22Rv1 (cell line): ENCODE measurements around the gene FAM222A.

Experiments
- CTCF ChIP-seq: fragments of 450-650 bp; IDR thresholded peaks from 2 replicates; pipeline ENCODE4 v1.5.1; 2017; ENCODE audit warnings: mild to moderate bottlenecking
- ZFX ChIP-seq: fragments of 450-650 bp; IDR thresholded peaks from 2 replicates; pipeline ENCODE4 v1.6.1; 2017; ENCODE audit warnings: antibody characterized with exemption, borderline replicate concordance

- TF ChIP-seq CTCF (no peak), ZFX (no peak)
These were observed 68.2 kb downstream of the FAM222A start for GRCh38 chr12:109781668-109782325.
